ENCODE data around the gene GNAZ. TPM values are rescaled to one million over a fixed set of nuclear protein-coding genes. Genes with fewer than 3 reads are reported as not detected.
A peak's percentile ranks its signal among the peaks of the same experiment; 100 is the strongest.

Gene GNAZ
- total and polyA plus RNA-seq, 2 experiments from 2014 or later, result 0.24 to 0.65 TPM

- Histone ChIP-seq H3K4me1 (ENCODE audit: insufficient read depth) (no peaks in the 10 kb centered on the region), H3K79me2 (ENCODE audit: insufficient read depth) (no peaks in the 10 kb centered on the region), H3K27me3 (replicated peaks; ENCODE audit: insufficient read depth) (peaks cover 5% of the 10 kb centered on the region; the same call in 1 of the 2 replicates), H3K4me2 (ENCODE audit: unreplicated experiment) (no peak overlapping the region), H3F3A (ENCODE audit: insufficient read depth) (no peaks in the 10 kb centered on the region), H3K27ac (no peak overlapping the region), H3K9ac (no peak overlapping the region), H3K36me3 (ENCODE audit: low read depth) (no peaks in the 10 kb centered on the region), H3K9me3 (ENCODE audit: low read depth) (no peaks in the 10 kb centered on the region), H2AFZ (no peak overlapping the region), H4K20me1 (ENCODE audit: insufficient read depth) (no peaks in the 10 kb centered on the region), H3K4me3 (no peak overlapping the region), H3K9me2 (ENCODE audit: insufficient read depth) (no peaks in the 10 kb centered on the region)
- TF ChIP-seq EZH2 (IDR thresholded peaks at IDR 0.05; ENCODE audit: insufficient read depth, poor library complexity, severe bottlenecking) (no peak), EZH2phosphoT487 (IDR thresholded peaks at IDR 0.05; ENCODE audit: insufficient read depth, low read depth) (no peak)
- no peak for DNase-seq
- in situ Hi-C loops (cut with MboI), result no loop called here
- WGBS, 2 experiments (ENCODE audit: low coverage in 1 of 2, low lambda C conversion rate in 2 of 2, missing lambda C conversion rate in 2 of 2), result 78 to 86% methylated on average over 7 of the region's 7 CpGs
These were observed 50.1 kb downstream of the GNAZ start for GRCh38 chr22:23120415-23120899.

- Histone ChIP-seq H3K27ac (no peak overlapping the region), H3K4me1 (ENCODE audit: insufficient read depth) (no peaks in the 10 kb centered on the region), H3K9ac (no peak overlapping the region), H3K79me2 (ENCODE audit: insufficient read depth) (no peaks in the 10 kb centered on the region), H2AFZ (no peak overlapping the region), H3K36me3 (ENCODE audit: low read depth) (no peaks in the 10 kb centered on the region), H3K9me3 (ENCODE audit: low read depth) (no peaks in the 10 kb centered on the region), H4K20me1 (ENCODE audit: insufficient read depth) (no peaks in the 10 kb centered on the region), H3F3A (ENCODE audit: insufficient read depth) (no peaks in the 10 kb centered on the region), H3K4me3 (no peak overlapping the region), H3K4me2 (ENCODE audit: unreplicated experiment) (no peak overlapping the region), H3K27me3 (replicated peaks; ENCODE audit: insufficient read depth) (peaks cover 5% of the 10 kb centered on the region; the same call in 1 of the 2 replicates), H3K9me2 (ENCODE audit: insufficient read depth) (no peaks in the 10 kb centered on the region)
- 88 to 89% methylated on average over 4 of the region's 4 CpGs for WGBS, 2 experiments (ENCODE audit: low coverage in 1 of 2, low lambda C conversion rate in 2 of 2, missing lambda C conversion rate in 2 of 2)
- no peak for TF ChIP-seq EZH2 (IDR thresholded peaks at IDR 0.05; ENCODE audit: insufficient read depth, poor library complexity, severe bottlenecking)
- TF ChIP-seq EZH2phosphoT487 (IDR thresholded peaks at IDR 0.05; ENCODE audit: insufficient read depth, low read depth), result no peak
- DNase-seq, result no peak
- in situ Hi-C loops (cut with MboI), result no loop called here
These were observed 50.7 kb downstream of the GNAZ start for GRCh38 chr22:23121000-23121421.

GRCh38 chr22:23121424-23121823 lies 51.1 kb downstream of the GNAZ start:
- in situ Hi-C loops (cut with MboI), result no loop called here
- Histone ChIP-seq H3K9ac (no peak overlapping the region), H3K9me2 (ENCODE audit: insufficient read depth) (no peaks in the 10 kb centered on the region), H3K27me3 (replicated peaks; ENCODE audit: insufficient read depth) (peaks cover 5% of the 10 kb centered on the region; the same call in 1 of the 2 replicates), H3K79me2 (ENCODE audit: insufficient read depth) (no peaks in the 10 kb centered on the region), H3K4me2 (ENCODE audit: unreplicated experiment) (no peak overlapping the region), H3K36me3 (ENCODE audit: low read depth) (no peaks in the 10 kb centered on the region), H3F3A (ENCODE audit: insufficient read depth) (no peaks in the 10 kb centered on the region), H3K27ac (no peak overlapping the region), H2AFZ (no peak overlapping the region), H3K4me3 (no peak overlapping the region), H3K4me1 (ENCODE audit: insufficient read depth) (no peaks in the 10 kb centered on the region), H3K9me3 (ENCODE audit: low read depth) (no peaks in the 10 kb centered on the region), H4K20me1 (ENCODE audit: insufficient read depth) (no peaks in the 10 kb centered on the region)
- TF ChIP-seq EZH2phosphoT487 (IDR thresholded peaks at IDR 0.05; ENCODE audit: insufficient read depth, low read depth), result no peak
- TF ChIP-seq EZH2 (IDR thresholded peaks at IDR 0.05; ENCODE audit: insufficient read depth, poor library complexity, severe bottlenecking), result no peak
- peak; percentile 47 for DNase-seq
- whole genome bisulfite sequencing, 2 experiments (ENCODE audit: low coverage in 1 of 2, low lambda C conversion rate in 2 of 2, missing lambda C conversion rate in 2 of 2), result 42 to 58% methylated on average over 6 to 9 of the region's 9 CpGs

GRCh38 chr22:23122216-23122957 lies 52.1 kb downstream of the GNAZ start:
- no peak overlapping the region for H3K4me2 ChIP-seq (ENCODE audit: unreplicated experiment)
- H3K4me1 ChIP-seq (ENCODE audit: insufficient read depth), result no peaks in the 10 kb centered on the region
- H3K4me3 ChIP-seq, result no peak overlapping the region
- H3F3A ChIP-seq (ENCODE audit: insufficient read depth), result no peaks in the 10 kb centered on the region
- 69% methylated on average over 13 of the region's 13 CpGs for WGBS, 2 experiments (ENCODE audit: low coverage in 1 of 2, low lambda C conversion rate in 2 of 2, missing lambda C conversion rate in 2 of 2)
- H2AFZ ChIP-seq, result no peak overlapping the region
- H3K9ac ChIP-seq, result no peak overlapping the region
- DNase-seq, result no peak
- H3K36me3 ChIP-seq (ENCODE audit: low read depth), result no peaks in the 10 kb centered on the region
- no peaks in the 10 kb centered on the region for H4K20me1 ChIP-seq (ENCODE audit: insufficient read depth)
- TF ChIP-seq EZH2 (IDR thresholded peaks at IDR 0.05; ENCODE audit: insufficient read depth, poor library complexity, severe bottlenecking) (no peak), EZH2phosphoT487 (IDR thresholded peaks at IDR 0.05; ENCODE audit: insufficient read depth, low read depth) (no peak)
- H3K27ac ChIP-seq, result no peak overlapping the region
- peaks cover 5% of the 10 kb centered on the region; the same call in 1 of the 2 replicates for H3K27me3 ChIP-seq (replicated peaks; ENCODE audit: insufficient read depth)
- no peaks in the 10 kb centered on the region for H3K79me2 ChIP-seq (ENCODE audit: insufficient read depth)
- in situ Hi-C loops (cut with MboI), result no loop called here
- H3K9me2 ChIP-seq (ENCODE audit: insufficient read depth), result no peaks in the 10 kb centered on the region
- H3K9me3 ChIP-seq (ENCODE audit: low read depth), result no peaks in the 10 kb centered on the region
